Measurements from ENCODE around the gene DLGAP4. TPM values are rescaled to one million over a fixed set of nuclear protein-coding genes. Genes with fewer than 3 reads are reported as not detected.
A peak's percentile ranks its signal among the peaks of the same experiment; 100 is the strongest.

Gene DLGAP4
- total RNA-seq, 4 donors from 2014 or later = 18.8 to 46.7 (median 45.0) TPM

DNA sequence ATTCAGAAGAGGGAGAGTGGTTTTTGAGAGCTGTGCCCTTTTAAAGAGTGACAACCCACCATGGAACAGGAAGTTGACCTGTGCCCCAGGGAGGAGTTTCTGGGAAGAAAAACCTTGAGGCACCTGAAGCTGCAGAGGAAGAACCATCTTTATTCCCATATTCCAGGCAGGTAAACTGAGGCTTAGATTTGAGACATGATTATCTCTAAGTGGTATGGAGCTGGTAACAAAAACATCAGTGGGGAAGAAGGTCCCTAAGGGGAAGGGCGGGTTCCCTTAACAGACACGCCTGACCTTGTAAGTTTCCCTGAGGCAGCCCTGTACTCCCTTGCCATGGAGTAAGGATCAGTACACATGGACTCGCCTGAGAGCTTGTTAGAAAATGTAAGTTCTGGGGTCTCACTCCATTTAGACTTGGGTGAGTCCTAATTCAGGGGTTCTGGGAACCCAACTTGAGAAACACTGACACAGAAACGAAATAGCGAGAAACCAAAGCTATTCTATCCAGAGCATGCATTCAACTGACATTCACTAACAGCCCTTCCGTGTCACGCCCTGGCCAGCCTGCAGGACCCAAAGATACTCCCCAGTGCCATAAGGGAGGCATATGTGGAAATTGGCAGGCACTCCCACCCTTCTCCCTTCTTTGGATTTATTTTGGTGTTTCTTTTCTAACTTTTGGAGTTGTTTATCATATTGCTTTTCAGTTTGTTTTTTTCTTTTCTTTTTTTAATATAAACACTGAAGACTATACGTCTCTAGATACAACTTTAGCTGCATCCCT lies 90.9 kb downstream of the DLGAP4 start:
- no peak for TF ChIP-seq POLR2A (IDR thresholded peaks at IDR 0.05)
- TF ChIP-seq, protein P1, sequence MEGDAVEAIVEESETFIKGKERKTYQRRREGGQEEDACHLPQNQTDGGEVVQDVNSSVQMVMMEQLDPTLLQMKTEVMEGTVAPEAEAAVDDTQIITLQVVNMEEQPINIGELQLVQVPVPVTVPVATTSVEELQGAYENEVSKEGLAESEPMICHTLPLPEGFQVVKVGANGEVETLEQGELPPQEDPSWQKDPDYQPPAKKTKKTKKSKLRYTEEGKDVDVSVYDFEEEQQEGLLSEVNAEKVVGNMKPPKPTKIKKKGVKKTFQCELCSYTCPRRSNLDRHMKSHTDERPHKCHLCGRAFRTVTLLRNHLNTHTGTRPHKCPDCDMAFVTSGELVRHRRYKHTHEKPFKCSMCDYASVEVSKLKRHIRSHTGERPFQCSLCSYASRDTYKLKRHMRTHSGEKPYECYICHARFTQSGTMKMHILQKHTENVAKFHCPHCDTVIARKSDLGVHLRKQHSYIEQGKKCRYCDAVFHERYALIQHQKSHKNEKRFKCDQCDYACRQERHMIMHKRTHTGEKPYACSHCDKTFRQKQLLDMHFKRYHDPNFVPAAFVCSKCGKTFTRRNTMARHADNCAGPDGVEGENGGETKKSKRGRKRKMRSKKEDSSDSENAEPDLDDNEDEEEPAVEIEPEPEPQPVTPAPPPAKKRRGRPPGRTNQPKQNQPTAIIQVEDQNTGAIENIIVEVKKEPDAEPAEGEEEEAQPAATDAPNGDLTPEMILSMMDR (IDR thresholded peaks at IDR 0.05 in 4 of 5, conservative IDR thresholded peaks at IDR 0.05 in 1 of 5) = no peak
- ATAC-seq (no peak), DNase-seq (no peak)
- intact Hi-C loops (cut with DNase I; ENCODE audit: low total_unique reads) (no loop called here), in situ Hi-C loops (cut with MboI; ENCODE audit: low sequenced_read_pairs in 4 of 4) (no loop called here)
- no peak overlapping the region for H3K4me3 ChIP-seq
- H3K27ac ChIP-seq = no peak overlapping the region
- H3K9me3 ChIP-seq = no peaks in the 10 kb centered on the region
- no peaks in the 10 kb centered on the region for H3K36me3 ChIP-seq
- H3K27me3 ChIP-seq = peaks cover 13 to 30% (median 26%) of the 10 kb centered on the region in 3 donors
- H3K4me1 ChIP-seq = peaks cover 0 to 3% of the 10 kb centered on the region in 2 donors

DNA sequence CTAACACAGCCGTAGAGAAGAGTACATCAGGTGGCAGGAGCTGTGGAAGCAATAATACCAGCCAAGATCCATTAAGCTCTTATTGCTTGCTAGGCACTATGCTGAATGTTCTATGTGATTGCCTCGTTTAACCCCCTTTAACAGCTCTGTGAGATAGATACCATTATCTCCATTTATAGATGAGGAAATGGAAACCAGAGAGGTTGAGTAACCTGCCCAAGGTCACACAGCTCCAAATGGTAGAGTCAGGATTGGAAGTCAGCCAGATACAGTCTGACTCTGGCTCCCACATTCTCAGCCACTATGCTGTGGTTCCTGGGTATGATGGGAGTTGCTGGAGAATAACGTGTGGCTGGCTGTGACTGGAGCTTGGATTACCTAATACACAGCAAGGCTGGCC lies 92.4 kb downstream of the DLGAP4 start:
- in situ Hi-C loops (cut with MboI; ENCODE audit: low sequenced_read_pairs in 4 of 4) = no loop called here
- intact Hi-C loops (cut with DNase I; ENCODE audit: low total_unique reads) = no loop called here
- ATAC-seq = no peak
- Histone ChIP-seq H3K27me3 (peaks cover 23 to 44% (median 30%) of the 10 kb centered on the region in 3 donors), H3K4me1 (peaks cover 0 to 3% of the 10 kb centered on the region in 2 donors), H3K4me3 (no peak overlapping the region), H3K9me3 (no peaks in the 10 kb centered on the region), H3K27ac (no peak overlapping the region), H3K36me3 (no peaks in the 10 kb centered on the region)
- TF ChIP-seq POLR2A (IDR thresholded peaks at IDR 0.05) = no peak
- TF ChIP-seq, protein P1 (IDR thresholded peaks at IDR 0.05 in 4 of 5, conservative IDR thresholded peaks at IDR 0.05 in 1 of 5) = no peak
- no peak for DNase-seq

DNA sequence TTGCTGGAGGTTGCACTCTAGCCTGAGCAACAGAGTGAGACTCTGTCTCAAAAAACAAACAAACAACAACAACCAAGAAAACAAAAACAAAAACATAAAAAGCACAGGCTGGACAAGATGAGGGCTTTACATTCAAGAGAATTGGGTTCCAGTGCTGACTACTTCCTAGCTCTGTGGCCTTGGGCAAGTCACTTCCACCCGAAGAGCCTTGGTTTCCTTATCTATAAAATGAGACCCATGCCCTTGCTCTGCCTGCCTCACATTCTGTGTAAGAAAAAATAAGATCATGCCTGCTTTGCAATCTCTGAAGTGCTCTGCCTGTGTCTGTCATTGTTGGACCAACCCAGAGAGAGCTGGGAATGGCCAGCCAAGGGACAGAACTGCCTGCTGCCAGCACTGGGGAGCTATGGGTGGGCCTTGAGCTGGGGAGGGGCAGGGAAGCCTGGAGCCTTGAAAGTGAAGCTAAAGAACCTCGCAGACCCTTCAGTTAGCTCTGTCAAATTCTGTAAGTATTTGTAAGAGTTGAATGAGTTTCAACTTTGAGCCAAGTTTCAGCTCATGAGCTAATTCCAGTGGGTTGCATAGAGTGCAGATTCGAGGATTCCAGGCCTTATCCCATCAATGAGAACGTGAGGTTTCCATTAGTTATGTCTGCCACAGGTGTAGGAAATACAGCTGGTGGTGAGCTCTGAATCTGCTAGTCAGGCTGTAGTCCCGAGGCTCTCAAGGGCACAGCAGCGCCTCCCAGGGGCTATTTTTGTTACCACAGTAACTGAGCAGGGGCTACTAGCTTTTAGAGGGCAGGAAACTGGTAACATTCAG lies 93.2 kb downstream of the DLGAP4 start:
- intact Hi-C loops (cut with DNase I; ENCODE audit: low total_unique reads) = no loop called here
- H3K27me3 ChIP-seq = peaks cover 23 to 46% (median 30%) of the 10 kb centered on the region in 3 donors
- peak; percentile 16 to 24 for ATAC-seq

DNA sequence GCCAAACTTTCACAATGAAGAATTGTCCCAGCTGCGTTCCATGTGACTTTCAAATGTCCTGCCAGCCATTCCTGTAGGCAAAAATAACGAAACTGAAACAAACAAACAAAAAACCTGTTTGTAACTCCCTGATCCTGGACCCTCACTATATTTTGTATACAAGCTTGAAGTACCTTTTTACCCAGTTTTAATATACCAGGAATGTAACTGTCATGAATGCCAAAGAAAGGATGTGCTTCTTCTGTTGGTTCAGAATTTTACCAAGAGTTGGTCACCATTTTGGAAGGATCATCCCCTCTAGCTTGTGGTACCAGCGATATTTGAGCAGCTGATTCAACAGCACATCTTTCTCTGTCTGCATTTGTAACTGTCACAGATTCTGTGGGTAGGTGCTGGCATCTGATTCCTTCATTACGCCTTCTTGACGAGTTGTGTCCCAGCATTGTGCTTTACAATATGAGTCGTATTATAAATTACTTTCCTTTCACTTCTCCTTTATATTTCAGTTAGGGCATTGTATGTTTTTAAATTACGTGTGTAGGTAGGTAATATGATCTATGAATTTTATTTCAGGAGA lies 93.9 kb downstream of the DLGAP4 start:
- H3K27me3 ChIP-seq = peaks cover 23 to 46% (median 30%) of the 10 kb centered on the region in 3 donors
- ATAC-seq = no peak
- intact Hi-C loops (cut with DNase I; ENCODE audit: low total_unique reads) = no loop called here

More for the DNA sequence above, 93.2 kb downstream of the DLGAP4 start:
- no peaks in the 10 kb centered on the region for H3K36me3 ChIP-seq
- in situ Hi-C loops (cut with MboI; ENCODE audit: low sequenced_read_pairs in 4 of 4) = no loop called here
- no peaks in the 10 kb centered on the region for H3K9me3 ChIP-seq
- no peak overlapping the region for H3K4me3 ChIP-seq
- no peak for DNase-seq
- TF ChIP-seq, protein P1 (IDR thresholded peaks at IDR 0.05 in 4 of 5, conservative IDR thresholded peaks at IDR 0.05 in 1 of 5) = peak in 1 of 5 experiments; percentile 9
- no peak for TF ChIP-seq POLR2A (IDR thresholded peaks at IDR 0.05)
- peaks cover 0 to 3% of the 10 kb centered on the region in 2 donors for H3K4me1 ChIP-seq
- H3K27ac ChIP-seq = no peak overlapping the region

More for the DNA sequence above, 93.9 kb downstream of the DLGAP4 start:
- Histone ChIP-seq H3K4me1 (peaks cover 0 to 3% of the 10 kb centered on the region in 2 donors), H3K9me3 (no peaks in the 10 kb centered on the region), H3K27ac (no peak overlapping the region), H3K36me3 (no peaks in the 10 kb centered on the region), H3K4me3 (no peak overlapping the region)
- no peak for DNase-seq
- in situ Hi-C loops (cut with MboI; ENCODE audit: low sequenced_read_pairs in 4 of 4) = no loop called here
- TF ChIP-seq, protein P1 (IDR thresholded peaks at IDR 0.05 in 4 of 5, conservative IDR thresholded peaks at IDR 0.05 in 1 of 5) = no peak
- TF ChIP-seq POLR2A (IDR thresholded peaks at IDR 0.05) = no peak

Data from gastrocnemius medialis (tissue), 4 donors.